Measurements from ENCODE around the gene AP5Z1. TPM values are rescaled to one million over a fixed set of nuclear protein-coding genes. Genes with fewer than 3 reads are reported as not detected.
A peak's percentile ranks its signal among the peaks of the same experiment; 100 is the strongest.

The AP5Z1 gene
- total RNA-seq, 3 donors from 2014 or later: 39.5 to 47.4 (median 45.2) TPM

DNA sequence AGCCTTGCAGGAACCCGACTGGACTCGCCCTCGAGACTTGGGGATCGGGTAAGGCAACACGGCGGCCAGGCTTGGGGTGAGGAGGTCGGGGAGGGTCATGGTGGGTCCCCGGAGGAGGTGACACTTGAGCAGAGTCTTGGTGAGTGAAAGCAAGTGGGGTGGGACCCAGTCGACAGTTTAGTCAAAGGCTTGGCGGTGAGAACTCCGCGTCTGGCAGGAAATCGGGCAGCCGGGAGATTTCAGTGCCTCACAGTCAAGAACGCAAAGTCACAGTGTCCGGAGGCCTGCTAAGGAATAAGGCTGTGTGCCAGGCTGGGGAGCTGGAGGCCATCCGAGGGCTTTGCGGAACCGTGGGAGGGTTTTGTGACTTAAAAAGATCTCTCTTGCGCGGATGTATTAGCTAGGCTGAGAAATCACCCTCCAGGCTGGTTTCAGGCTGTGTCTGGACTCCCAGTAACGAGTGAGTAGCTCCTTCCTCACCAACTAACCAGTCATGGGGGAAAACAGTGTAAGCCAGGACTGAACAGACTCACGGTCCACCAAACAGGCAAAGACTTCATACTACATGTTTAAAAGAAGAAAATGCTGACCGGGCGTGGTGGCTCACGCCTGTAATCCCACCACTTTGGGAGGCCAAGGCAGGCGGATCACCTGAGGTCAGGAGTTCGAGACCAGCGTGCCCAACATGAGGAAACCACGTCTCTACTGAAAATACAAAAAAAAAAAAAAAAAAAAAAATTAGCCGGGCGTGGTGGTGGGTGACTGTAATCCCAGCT lies 613 bp downstream of the AP5Z1 start:
- no peaks in the 10 kb centered on the region for H3K36me3 ChIP-seq (ENCODE audit: low read depth)
- peak; percentile 55 for ATAC-seq
- H3K4me1 ChIP-seq (ENCODE audit: low read depth): peaks cover 17% of the 10 kb centered on the region
- H3K9me3 ChIP-seq: no peaks in the 10 kb centered on the region
- peak overlapping the region; percentile 95 for H3K4me3 ChIP-seq
- TF ChIP-seq, protein P1, sequence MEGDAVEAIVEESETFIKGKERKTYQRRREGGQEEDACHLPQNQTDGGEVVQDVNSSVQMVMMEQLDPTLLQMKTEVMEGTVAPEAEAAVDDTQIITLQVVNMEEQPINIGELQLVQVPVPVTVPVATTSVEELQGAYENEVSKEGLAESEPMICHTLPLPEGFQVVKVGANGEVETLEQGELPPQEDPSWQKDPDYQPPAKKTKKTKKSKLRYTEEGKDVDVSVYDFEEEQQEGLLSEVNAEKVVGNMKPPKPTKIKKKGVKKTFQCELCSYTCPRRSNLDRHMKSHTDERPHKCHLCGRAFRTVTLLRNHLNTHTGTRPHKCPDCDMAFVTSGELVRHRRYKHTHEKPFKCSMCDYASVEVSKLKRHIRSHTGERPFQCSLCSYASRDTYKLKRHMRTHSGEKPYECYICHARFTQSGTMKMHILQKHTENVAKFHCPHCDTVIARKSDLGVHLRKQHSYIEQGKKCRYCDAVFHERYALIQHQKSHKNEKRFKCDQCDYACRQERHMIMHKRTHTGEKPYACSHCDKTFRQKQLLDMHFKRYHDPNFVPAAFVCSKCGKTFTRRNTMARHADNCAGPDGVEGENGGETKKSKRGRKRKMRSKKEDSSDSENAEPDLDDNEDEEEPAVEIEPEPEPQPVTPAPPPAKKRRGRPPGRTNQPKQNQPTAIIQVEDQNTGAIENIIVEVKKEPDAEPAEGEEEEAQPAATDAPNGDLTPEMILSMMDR (IDR thresholded peaks at IDR 0.05): no peak
- peak in 1 of 3 donors; percentile 42 for DNase-seq
- intact Hi-C loops (cut with DNase I, micrococcal nuclease): no loop called here

DNA sequence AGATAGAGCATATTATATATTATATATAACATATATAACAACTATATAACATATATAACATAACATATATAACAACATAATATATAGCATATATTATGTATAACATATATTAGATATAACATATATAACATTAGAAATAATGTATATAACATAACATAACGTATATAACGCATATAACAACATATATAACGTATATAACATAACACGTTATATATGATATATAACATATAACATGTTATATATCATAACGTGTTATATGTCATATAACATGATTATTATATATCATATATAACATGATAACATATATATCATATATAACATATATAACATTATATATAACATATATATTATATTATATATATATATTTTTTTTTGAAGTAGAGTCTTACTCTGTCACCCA lies 3.7 kb downstream of the AP5Z1 start:
- ATAC-seq: no peak
- Histone ChIP-seq H3K4me3 (no peak overlapping the region), H3K4me1 (ENCODE audit: low read depth) (peaks cover 17% of the 10 kb centered on the region), H3K36me3 (ENCODE audit: low read depth) (no peaks in the 10 kb centered on the region), H3K9me3 (no peaks in the 10 kb centered on the region)
- intact Hi-C loops (cut with DNase I, micrococcal nuclease): no loop called here
- TF ChIP-seq, protein P1 (IDR thresholded peaks at IDR 0.05): no peak
- DNase-seq: no peak

DNA sequence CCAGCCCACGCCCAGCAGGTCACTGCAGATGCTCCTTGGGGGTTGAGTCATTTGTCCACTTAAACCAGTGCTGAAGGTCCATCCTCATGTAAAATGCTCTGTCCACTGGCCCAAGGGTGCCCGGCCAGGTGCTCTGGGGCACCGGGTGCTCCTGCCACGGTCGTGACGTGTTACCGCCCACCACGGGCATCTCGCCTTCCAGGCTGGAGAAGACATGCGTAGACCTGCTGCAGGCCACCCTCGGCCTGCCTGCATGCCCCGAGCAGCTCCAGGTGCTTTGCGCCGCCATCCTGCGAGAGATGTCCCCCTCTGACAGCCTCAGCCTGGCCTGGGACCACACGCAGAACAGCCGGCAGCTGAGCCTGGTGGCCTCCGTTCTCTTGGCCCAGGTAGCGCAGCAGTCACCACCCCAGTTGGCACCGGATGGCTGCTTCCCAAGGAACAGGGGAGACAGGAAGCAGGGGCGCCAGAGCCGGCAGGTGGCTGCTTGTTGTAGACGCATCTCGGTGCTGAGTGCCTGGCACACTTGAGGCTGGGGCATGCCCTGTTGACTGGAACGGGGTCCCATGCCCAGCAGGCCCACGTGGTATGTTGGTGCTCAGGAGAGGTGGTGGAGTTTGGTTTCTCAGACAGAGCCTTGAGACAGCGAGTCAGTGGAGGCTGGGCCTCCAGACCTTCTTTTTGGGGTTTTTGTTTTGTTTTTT lies 6.1 kb downstream of the AP5Z1 start:
- Histone ChIP-seq H3K9me3 (no peaks in the 10 kb centered on the region), H3K36me3 (ENCODE audit: low read depth) (no peaks in the 10 kb centered on the region), H3K4me3 (no peak overlapping the region), H3K4me1 (ENCODE audit: low read depth) (peaks cover 10% of the 10 kb centered on the region)
- intact Hi-C loops (cut with DNase I, micrococcal nuclease): no loop called here
- ATAC-seq: no peak
- no peak for DNase-seq
- TF ChIP-seq, protein P1 (IDR thresholded peaks at IDR 0.05): no peak

DNA sequence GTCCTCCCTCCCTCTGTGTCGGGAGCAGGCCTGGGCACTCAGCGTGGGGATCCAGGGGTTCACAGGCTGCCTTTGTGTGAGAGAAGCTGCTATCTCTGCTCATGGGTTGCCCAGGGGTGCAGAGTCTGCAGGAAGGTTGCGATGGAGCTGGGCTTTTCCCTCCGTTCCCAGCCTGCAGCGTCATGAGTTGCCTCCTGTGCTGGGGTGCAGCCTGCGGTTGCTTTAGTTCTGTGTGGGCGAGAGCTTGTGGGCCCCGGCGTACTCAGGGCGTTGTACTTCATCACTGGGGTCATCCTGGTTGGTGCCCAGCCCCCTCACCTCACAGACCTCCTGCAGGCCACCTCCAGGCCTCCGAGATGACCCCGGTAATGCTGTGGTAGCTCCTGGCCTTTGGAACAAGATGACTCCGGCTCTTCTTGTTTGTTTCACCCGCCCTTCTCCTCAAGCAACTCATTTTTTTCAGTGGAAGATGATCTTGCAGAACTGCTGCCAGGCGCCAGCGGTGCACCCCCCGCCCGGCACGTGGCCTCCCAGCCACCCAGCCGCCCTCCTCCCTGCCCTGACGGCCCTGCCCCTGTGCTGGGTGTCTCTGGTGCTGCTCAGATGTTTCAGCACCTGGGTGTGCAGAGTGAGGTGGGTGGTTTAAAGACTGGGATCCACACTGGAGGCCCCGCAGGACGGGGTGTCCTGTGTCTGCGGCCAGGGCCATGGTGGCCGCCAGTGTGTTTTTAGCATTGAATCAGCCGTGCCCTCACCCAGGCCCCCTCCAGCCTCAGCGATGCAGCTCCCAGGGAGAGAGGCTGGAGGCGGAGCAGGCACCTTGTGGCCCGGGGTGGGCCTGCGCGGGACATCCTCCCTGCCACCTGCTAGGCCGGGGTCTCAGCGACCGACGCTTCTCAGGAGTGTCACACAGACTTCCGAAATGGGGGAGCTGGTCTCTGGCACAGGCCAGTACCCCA lies 7.2 kb downstream of the AP5Z1 start:
- TF ChIP-seq, protein P1 (IDR thresholded peaks at IDR 0.05): no peak
- ATAC-seq (no peak), DNase-seq (no peak)
- no peak overlapping the region for H3K4me3 ChIP-seq
- intact Hi-C loops (cut with DNase I, micrococcal nuclease): no loop called here
- peaks cover 6% of the 10 kb centered on the region for H3K4me1 ChIP-seq (ENCODE audit: low read depth)
- no peaks in the 10 kb centered on the region for H3K9me3 ChIP-seq
- no peaks in the 10 kb centered on the region for H3K36me3 ChIP-seq (ENCODE audit: low read depth)

DNA sequence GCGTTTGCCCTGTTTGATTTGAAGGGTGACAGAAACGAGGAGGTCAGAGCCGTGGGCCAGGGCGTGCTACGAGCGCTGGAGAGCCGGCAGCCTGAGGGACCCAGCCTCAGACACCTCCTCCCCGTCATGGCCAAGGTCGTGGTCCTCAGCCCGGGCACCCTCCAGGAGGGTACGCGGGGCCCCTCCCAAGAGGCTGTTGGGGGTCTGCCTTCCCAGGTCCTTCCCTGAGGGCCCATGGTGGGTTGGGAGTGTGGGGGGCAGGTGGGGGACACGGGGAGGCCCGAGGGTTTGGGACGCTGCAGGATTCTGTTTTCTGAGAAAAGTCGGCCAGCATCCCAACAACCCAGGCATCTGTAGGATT lies 7.8 kb downstream of the AP5Z1 start:
- no peak overlapping the region for H3K4me3 ChIP-seq
- H3K9me3 ChIP-seq: no peaks in the 10 kb centered on the region
- DNase-seq (no peak), ATAC-seq (no peak)
- peaks cover 1% of the 10 kb centered on the region for H3K4me1 ChIP-seq (ENCODE audit: low read depth)
- intact Hi-C loops (cut with DNase I, micrococcal nuclease): no loop called here
- TF ChIP-seq, protein P1 (IDR thresholded peaks at IDR 0.05): no peak
- H3K36me3 ChIP-seq (ENCODE audit: low read depth): no peaks in the 10 kb centered on the region
